ENCODE measurements around the gene ERG. TPM values are rescaled to one million over a fixed set of nuclear protein-coding genes. Genes with fewer than 3 reads are reported as not detected.

The ERG gene
- polyA plus RNA-seq, 1 donor from 2014 or later = not detected

- no peak overlapping the region for H2AFZ ChIP-seq (ENCODE audit: low read depth, low read length)
Measured at GRCh38 chr21:38343691-38344090, 154.6 kb downstream of the ERG start.

GRCh38 chr21:38342739-38343138 is 155.5 kb downstream of the ERG start:
- H3K79me2 ChIP-seq (replicated peaks; ENCODE audit: insufficient read depth, low read length) = no peaks in the 10 kb centered on the region
- H3K9me3 ChIP-seq (ENCODE audit: low read length) = no peaks in the 10 kb centered on the region
- no peak overlapping the region for H3K27ac ChIP-seq (ENCODE audit: low read length)
- no peak overlapping the region for H3K4me2 ChIP-seq (ENCODE audit: low read length)
- H2AFZ ChIP-seq (ENCODE audit: low read depth, low read length) = no peak overlapping the region
- no peaks in the 10 kb centered on the region for H3F3A ChIP-seq (ENCODE audit: insufficient read depth, low read length, poor library complexity, severe bottlenecking)
- H4K20me1 ChIP-seq (ENCODE audit: insufficient read depth) = no peaks in the 10 kb centered on the region
- H3K9ac ChIP-seq (ENCODE audit: low read length) = no peak overlapping the region
- no peaks in the 10 kb centered on the region for H3K36me3 ChIP-seq (ENCODE audit: insufficient read depth, low read length)
- no peaks in the 10 kb centered on the region for H3K9me2 ChIP-seq (ENCODE audit: insufficient read depth, low read length)
- no peaks in the 10 kb centered on the region for H3K27me3 ChIP-seq (ENCODE audit: insufficient read depth, low read depth, low read length)
- H3K4me3 ChIP-seq (ENCODE audit: low read length) = no peak overlapping the region
- TF ChIP-seq EZH2 (IDR thresholded peaks at IDR 0.05; ENCODE audit: borderline replicate concordance, insufficient read depth, low read length, poor library complexity, severe bottlenecking) = no peak
- TF ChIP-seq TAF1 (IDR thresholded peaks at IDR 0.05; ENCODE audit: low read depth) = no peak
- TF ChIP-seq CTCF (IDR thresholded peaks at IDR 0.05; ENCODE audit: poor library complexity, severe bottlenecking) = no peak
- TF ChIP-seq MXI1 (conservative IDR thresholded peaks at IDR 0.05; ENCODE audit: poor library complexity, severe bottlenecking) = no peak
- TF ChIP-seq REST (IDR thresholded peaks at IDR 0.05; ENCODE audit: borderline replicate concordance) = no peak
- no peak for TF ChIP-seq RAD21 (conservative IDR thresholded peaks at IDR 0.05)
- TF ChIP-seq POLR2AphosphoS5 (IDR thresholded peaks at IDR 0.05) = no peak

More at GRCh38 chr21:38343691-38344090, 154.6 kb downstream of the ERG start:
- Histone ChIP-seq H3K9me3 (ENCODE audit: low read length) (no peaks in the 10 kb centered on the region), H3K9me2 (ENCODE audit: insufficient read depth, low read length) (no peaks in the 10 kb centered on the region), H4K20me1 (ENCODE audit: insufficient read depth) (no peaks in the 10 kb centered on the region), H3K36me3 (ENCODE audit: insufficient read depth, low read length) (no peaks in the 10 kb centered on the region), H3K27ac (ENCODE audit: low read length) (no peak overlapping the region), H3K27me3 (ENCODE audit: insufficient read depth, low read depth, low read length) (no peaks in the 10 kb centered on the region), H3K4me2 (ENCODE audit: low read length) (no peak overlapping the region), H3K4me3 (ENCODE audit: low read length) (no peak overlapping the region), H3K9ac (ENCODE audit: low read length) (no peak overlapping the region), H3F3A (ENCODE audit: insufficient read depth, low read length, poor library complexity, severe bottlenecking) (no peaks in the 10 kb centered on the region), H3K79me2 (replicated peaks; ENCODE audit: insufficient read depth, low read length) (no peaks in the 10 kb centered on the region)
- TF ChIP-seq POLR2AphosphoS5 (IDR thresholded peaks at IDR 0.05) (no peak), MXI1 (conservative IDR thresholded peaks at IDR 0.05; ENCODE audit: poor library complexity, severe bottlenecking) (no peak), EZH2 (IDR thresholded peaks at IDR 0.05; ENCODE audit: borderline replicate concordance, insufficient read depth, low read length, poor library complexity, severe bottlenecking) (no peak), RAD21 (conservative IDR thresholded peaks at IDR 0.05) (no peak), REST (IDR thresholded peaks at IDR 0.05; ENCODE audit: borderline replicate concordance) (no peak), CTCF (IDR thresholded peaks at IDR 0.05; ENCODE audit: poor library complexity, severe bottlenecking) (no peak), EP300 (conservative IDR thresholded peaks at IDR 0.05; ENCODE audit: poor library complexity, severe bottlenecking) (no peak), TAF1 (IDR thresholded peaks at IDR 0.05; ENCODE audit: low read depth) (no peak), SMC3 (conservative IDR thresholded peaks at IDR 0.05; ENCODE audit: poor library complexity) (no peak)
